Activated B cell treated with CpG ODN at 0.5 μM for 24 hours (primary cell): Measurements from ENCODE around the gene MFAP5. TPM values are rescaled to one million over a fixed set of nuclear protein-coding genes. Genes with fewer than 3 reads are reported as not detected.

Experiments used
- ATAC-seq: fragments of 200-7000 bp; cut with Tn5 transposase; one replicate; pipeline ENCODE4 v1.10.0; 2021; ENCODE audit warnings: low read depth, mild to moderate bottlenecking, moderate library complexity
- CTCF ChIA-PET: fragments of 350-600 bp; sonication (Branson Sonifier 250); formaldehyde crosslinking; loops from one replicate; lab custom pipeline; 2021; ENCODE audit warnings: antibody characterized with exemption; lab: Charles Lee
- POLR2A ChIA-PET: fragments of 350-600 bp; sonication (Branson Sonifier 250); formaldehyde crosslinking; loops from one replicate; lab custom pipeline; 2021; ENCODE audit warnings: antibody characterized with exemption; lab: Charles Lee
- DNase-seq: peaks from one replicate; pipeline ENCODE4 v3.0.0; 2022
- H3K27ac Mint-ChIP-seq: one replicate; pipeline ENCODE4 v1.8.0; 2020; ENCODE audit warnings: mixed read lengths
- H3K27me3 Mint-ChIP-seq: one replicate; pipeline ENCODE4 v1.8.0; 2021; ENCODE audit warnings: mixed read lengths
- H3K36me3 Mint-ChIP-seq: one replicate; pipeline ENCODE4 v1.8.0; 2021; ENCODE audit warnings: low read depth, mixed read lengths
- H3K4me1 Mint-ChIP-seq: one replicate; pipeline ENCODE4 v1.8.0; 2021; ENCODE audit warnings: mixed read lengths
- H3K4me3 Mint-ChIP-seq: one replicate; pipeline ENCODE4 v1.8.0; 2020; ENCODE audit warnings: mild to moderate bottlenecking, mixed read lengths
- H3K9me3 Mint-ChIP-seq: one replicate; pipeline ENCODE4 v1.8.0; 2020; ENCODE audit warnings: mixed read lengths
- intact Hi-C: fragments of 100-400 bp; cut with micrococcal nuclease; formaldehyde crosslinking; loops from one replicate; pipeline ENCODE4 v1.15.1; 2024
- total RNA-seq: library from RNA; stranded (reverse); gene quantifications from 2 replicates; pipeline ENCODE4 v1.2.3, GENCODE V29; 2022
- TF ChIP-seq, protein P1 (sequence below): fragments of 200-600 bp; IDR thresholded peaks from one replicate; pipeline ENCODE4 v1.8.0; 2022; ENCODE audit warnings: antibody characterized with exemption, mild to moderate bottlenecking

The MFAP5 gene
- total RNA-seq, 1 donor from 2014 or later: 0.35 TPM

DNA sequence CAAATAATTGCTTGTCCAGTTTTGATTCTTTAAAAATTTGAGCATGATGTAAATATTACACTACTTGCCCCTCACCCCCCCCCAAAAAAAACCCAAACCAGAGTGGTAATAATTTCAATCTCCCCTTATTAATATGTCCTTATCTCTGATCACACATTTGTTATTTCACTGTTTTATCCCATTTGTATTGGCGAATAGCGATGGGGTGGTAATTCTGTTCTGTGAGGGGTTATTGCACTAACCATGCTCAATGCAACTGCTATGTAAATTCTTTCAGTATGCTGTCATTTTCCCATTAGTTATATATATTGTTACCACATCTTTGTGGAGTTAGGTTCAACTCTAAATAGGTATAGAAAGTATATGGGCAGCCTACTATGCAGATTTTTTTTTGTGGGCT, 36.3 kb upstream of the MFAP5 start:
- Mint-ChIP-seq H3K27ac (peak overlapping the region; percentile 93), H3K4me3 (peak overlapping the region; percentile 96), H3K36me3 (peaks cover 4% of the 10 kb centered on the region), H3K27me3 (no peaks in the 10 kb centered on the region), H3K9me3 (no peaks in the 10 kb centered on the region), H3K4me1 (peaks cover 39% of the 10 kb centered on the region)
- DNase-seq (no peak), ATAC-seq (no peak)
- ChIA-PET POLR2A (interaction anchor here (1.6 kb wide), 1 partner anchor 251 kb away, joined by 7 read pairs; the partner anchor contains the start of gene M6PR), CTCF (no interaction called here)
- TF ChIP-seq, protein P1, sequence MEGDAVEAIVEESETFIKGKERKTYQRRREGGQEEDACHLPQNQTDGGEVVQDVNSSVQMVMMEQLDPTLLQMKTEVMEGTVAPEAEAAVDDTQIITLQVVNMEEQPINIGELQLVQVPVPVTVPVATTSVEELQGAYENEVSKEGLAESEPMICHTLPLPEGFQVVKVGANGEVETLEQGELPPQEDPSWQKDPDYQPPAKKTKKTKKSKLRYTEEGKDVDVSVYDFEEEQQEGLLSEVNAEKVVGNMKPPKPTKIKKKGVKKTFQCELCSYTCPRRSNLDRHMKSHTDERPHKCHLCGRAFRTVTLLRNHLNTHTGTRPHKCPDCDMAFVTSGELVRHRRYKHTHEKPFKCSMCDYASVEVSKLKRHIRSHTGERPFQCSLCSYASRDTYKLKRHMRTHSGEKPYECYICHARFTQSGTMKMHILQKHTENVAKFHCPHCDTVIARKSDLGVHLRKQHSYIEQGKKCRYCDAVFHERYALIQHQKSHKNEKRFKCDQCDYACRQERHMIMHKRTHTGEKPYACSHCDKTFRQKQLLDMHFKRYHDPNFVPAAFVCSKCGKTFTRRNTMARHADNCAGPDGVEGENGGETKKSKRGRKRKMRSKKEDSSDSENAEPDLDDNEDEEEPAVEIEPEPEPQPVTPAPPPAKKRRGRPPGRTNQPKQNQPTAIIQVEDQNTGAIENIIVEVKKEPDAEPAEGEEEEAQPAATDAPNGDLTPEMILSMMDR: no peak
- intact Hi-C loops: loop anchor here (10.0 kb wide), 1 partner anchor 614 kb away; the partner anchor contains the start of gene NECAP1

DNA sequence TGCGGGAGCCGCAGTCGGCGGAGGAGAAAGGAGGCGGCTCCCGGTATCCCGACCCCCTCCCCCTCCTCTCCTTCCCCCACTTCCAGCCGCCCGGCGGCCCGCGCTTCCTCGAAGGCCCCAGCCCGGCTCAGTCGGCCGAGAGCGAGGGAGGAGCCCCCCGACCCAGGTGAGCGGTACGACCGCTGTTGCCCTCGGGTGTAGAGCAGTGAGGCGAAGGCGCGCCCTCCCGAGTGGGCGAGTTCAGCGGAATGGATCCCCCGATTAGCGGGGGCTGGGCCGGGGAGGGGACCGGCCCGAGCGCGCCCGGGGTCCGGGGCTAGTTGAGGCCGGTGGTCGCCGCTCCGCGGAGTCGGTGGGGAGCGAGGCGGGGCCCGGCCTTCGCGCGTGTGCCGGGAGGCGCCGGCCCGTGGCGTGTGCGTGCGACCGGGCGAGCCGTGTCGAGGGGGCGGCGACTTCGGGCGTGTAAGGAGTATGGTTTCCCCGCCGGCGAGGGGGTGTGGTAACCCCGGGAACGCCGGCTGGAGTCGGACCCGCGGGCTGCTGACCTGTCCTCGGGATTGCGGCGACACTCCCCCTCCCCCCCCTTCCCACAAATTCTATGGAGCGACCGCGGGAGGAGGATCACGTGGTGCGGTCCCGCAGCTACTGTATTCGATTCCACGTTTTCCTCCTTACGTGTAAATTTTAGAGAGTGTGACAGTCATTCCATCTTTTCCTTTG, 35.7 kb upstream of the MFAP5 start:
- peak overlapping the region; percentile 96 for H3K4me3 Mint-ChIP-seq
- H3K9me3 Mint-ChIP-seq: no peaks in the 10 kb centered on the region
- H3K27me3 Mint-ChIP-seq: no peaks in the 10 kb centered on the region
- H3K4me1 Mint-ChIP-seq: peaks cover 39% of the 10 kb centered on the region
- ChIA-PET POLR2A (interaction anchor here (0.6 to 1.6 kb wide), 3 partner anchors 34 to 251 kb away, joined by 3 to 7 read pairs (median 7); partner anchors contain the start of gene M6PR), CTCF (interaction anchor here (1.1 kb wide), 1 partner anchor 192 kb away, joined by 3 read pairs; no protein-coding TSS in a partner anchor)
- peak overlapping the region; percentile 93 for H3K27ac Mint-ChIP-seq
- TF ChIP-seq, protein P1: no peak
- intact Hi-C loops: loop anchor here (10.0 kb wide), 1 partner anchor 613 kb away; the partner anchor contains the start of gene NECAP1
- DNase-seq (peak; percentile 67), ATAC-seq (peak; percentile 66)
- H3K36me3 Mint-ChIP-seq: peaks cover 4% of the 10 kb centered on the region

DNA sequence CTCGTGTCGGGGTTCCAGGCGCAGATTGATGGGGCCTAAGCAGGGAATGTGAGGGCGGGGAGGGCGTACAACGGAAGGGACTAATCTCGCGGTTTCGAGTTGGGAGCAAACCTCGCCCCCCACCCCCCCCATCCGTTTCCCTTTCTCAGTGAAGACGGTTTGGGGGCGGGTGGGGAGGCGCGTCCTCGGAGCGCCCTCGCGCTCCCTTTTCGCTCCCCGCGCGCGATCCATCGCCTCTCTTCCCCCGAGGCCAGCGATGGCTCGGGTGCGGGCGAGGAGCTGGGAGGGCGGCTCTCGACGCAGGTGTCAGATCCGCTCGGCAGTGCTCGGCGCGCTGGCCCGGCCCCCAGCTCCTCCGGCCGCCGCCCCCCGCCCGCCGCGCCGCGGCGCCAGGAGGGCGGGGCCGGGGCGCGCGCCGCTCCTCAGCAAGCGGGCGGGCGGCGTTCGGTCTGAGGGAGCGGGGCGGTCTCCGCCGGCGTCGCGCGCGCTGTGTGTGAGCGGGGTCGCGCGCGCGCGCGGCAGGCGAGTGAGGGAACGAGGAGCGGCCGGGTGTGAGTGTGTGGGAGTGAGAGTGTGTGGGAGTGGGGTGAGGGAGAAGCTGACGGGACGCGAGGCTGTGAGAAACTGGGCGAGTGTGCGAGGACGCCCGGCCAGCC, 35.0 kb upstream of the MFAP5 start, which contains the start of gene RIMKLB:
Gene RIMKLB, plus strand, starts transcription at position 516 of the 656 bp plus-strand sequence. CDS start 15,876 bp downstream, outside the sequence.
- Mint-ChIP-seq H3K27ac (peak within 1 kb of the TSS; percentile 93), H3K4me3 (peak within 1 kb of the TSS; percentile 96), H3K27me3 (no peaks in the 10 kb centered on the region), H3K9me3 (no peaks in the 10 kb centered on the region), H3K4me1 (peaks cover 46% of the 10 kb centered on the region), H3K36me3 (peaks cover 4% of the 10 kb centered on the region)
- ChIA-PET CTCF (interaction anchor here (1.1 kb wide), 1 partner anchor 193 kb away, joined by 3 read pairs; no protein-coding TSS in a partner anchor), POLR2A (interaction anchor here (0.6 to 1.6 kb wide), 3 partner anchors 33 to 252 kb away, joined by 3 to 7 read pairs (median 7); partner anchors contain the start of gene M6PR)
- TF ChIP-seq, protein P1: no peak
- DNase-seq (peak; percentile 78), ATAC-seq (peak; percentile 85)
- intact Hi-C loops: loop anchor here (1.0 to 10.0 kb wide), 3 partner anchors 216 to 613 kb away; partner anchors contain the start of genes M6PR and NECAP1

DNA sequence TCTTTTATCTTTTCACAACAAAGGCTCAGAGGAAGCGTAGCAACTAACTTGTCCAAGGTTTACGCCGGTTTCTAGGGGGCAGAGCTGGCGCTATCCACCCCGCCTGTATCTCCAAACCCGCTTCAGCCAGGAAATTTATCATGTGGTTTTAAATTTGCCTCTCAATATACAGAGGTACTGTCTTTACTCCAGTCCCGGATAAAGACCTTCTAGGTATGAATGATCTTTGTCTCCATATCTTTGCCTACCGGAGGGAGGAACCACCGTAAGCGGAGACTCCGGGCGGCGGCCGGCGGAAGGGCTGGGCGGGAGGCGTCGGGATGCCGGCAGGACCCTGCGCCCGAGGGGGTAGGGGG, 34.5 kb upstream of the MFAP5 start:
- Mint-ChIP-seq H3K27me3 (no peaks in the 10 kb centered on the region), H3K27ac (peak overlapping the region; percentile 83), H3K4me1 (peaks cover 51% of the 10 kb centered on the region), H3K9me3 (no peaks in the 10 kb centered on the region), H3K4me3 (peak overlapping the region; percentile 96), H3K36me3 (peaks cover 4% of the 10 kb centered on the region)
- DNase-seq (no peak), ATAC-seq (peak; percentile 6)
- ChIA-PET CTCF (no interaction called here), POLR2A (interaction anchor here (1.4 to 1.6 kb wide), 2 partner anchors 218 to 253 kb away, joined by 3 to 7 read pairs; partner anchors contain the start of gene M6PR)
- intact Hi-C loops: loop anchor here (1.0 to 10.0 kb wide), 3 partner anchors 216 to 612 kb away; partner anchors contain the start of genes M6PR and NECAP1
- TF ChIP-seq, protein P1: no peak
